ENCODE measurements around the gene TSTD1. TPM values are rescaled to one million over a fixed set of nuclear protein-coding genes. Genes with fewer than 3 reads are reported as not detected.

The TSTD1 gene
- total RNA-seq, 1 donor = 0.72 TPM

- H3K27ac ChIP-seq (ENCODE audit: low read depth, low read length) = no peak overlapping the region
- DNase-seq (ENCODE audit: insufficient read length, low spot score, missing footprints) = no peak
- no peaks in the 10 kb centered on the region for H3K36me3 ChIP-seq (ENCODE audit: insufficient read depth, low read length)
- H3K27me3 ChIP-seq (ENCODE audit: insufficient read depth, low read length) = no peaks in the 10 kb centered on the region
- no peaks in the 10 kb centered on the region for H3K9me3 ChIP-seq (ENCODE audit: low read depth, low read length)
- no peak overlapping the region for H3K4me3 ChIP-seq (ENCODE audit: insufficient read depth, low read length)
- no peaks in the 10 kb centered on the region for H3K79me2 ChIP-seq (ENCODE audit: insufficient read depth, low read length)
- no peak for TF ChIP-seq CTCF (IDR thresholded peaks at IDR 0.05; ENCODE audit: extremely low read depth, low read depth, low read length)
- no peaks in the 10 kb centered on the region for H4K20me1 ChIP-seq (ENCODE audit: insufficient read depth, low read length)
- H3K4me2 ChIP-seq (ENCODE audit: insufficient read depth, low read length) = no peak overlapping the region
- no peak overlapping the region for H2AFZ ChIP-seq (ENCODE audit: low read length)
- no peaks in the 10 kb centered on the region for H3K4me1 ChIP-seq (ENCODE audit: insufficient read depth, low read length)
Measured at GRCh38 chr1:161008869-161009510, 29.8 kb downstream of the TSTD1 start.

DNA sequence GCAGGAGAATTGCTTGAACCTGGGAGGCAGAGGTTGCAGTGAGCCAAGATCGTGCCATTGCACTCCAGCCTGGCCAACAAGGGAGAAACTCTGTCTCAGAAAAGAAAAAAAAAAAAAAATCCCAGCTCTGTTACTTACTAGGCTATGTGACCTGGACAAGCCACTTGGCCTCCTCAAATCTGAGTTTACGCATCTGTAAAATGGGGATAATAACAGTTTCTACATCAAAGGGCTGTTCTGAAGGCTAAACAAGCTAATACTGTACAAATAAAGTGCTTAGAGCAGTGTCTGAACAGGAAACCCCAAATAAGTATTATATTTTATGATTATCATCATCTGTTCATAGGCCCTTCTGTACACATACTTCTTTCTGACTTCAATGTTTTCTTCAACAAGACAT is 31.4 kb downstream of the TSTD1 start:
- no peak for TF ChIP-seq CTCF (IDR thresholded peaks at IDR 0.05; ENCODE audit: extremely low read depth, low read depth, low read length)
- H3K79me2 ChIP-seq (ENCODE audit: insufficient read depth, low read length) = no peaks in the 10 kb centered on the region

GRCh38 chr1:161006563-161006962 is 32.2 kb downstream of the TSTD1 start:
- H3K4me3 ChIP-seq (ENCODE audit: insufficient read depth, low read length) = no peak overlapping the region
- DNase-seq (ENCODE audit: insufficient read length, low spot score, missing footprints) = no peak
- H3K36me3 ChIP-seq (ENCODE audit: insufficient read depth, low read length) = no peaks in the 10 kb centered on the region
- no peak overlapping the region for H2AFZ ChIP-seq (ENCODE audit: low read length)
- TF ChIP-seq CTCF (IDR thresholded peaks at IDR 0.05; ENCODE audit: extremely low read depth, low read depth, low read length) = no peak
- H3K27ac ChIP-seq (ENCODE audit: low read depth, low read length) = no peak overlapping the region
- H3K4me1 ChIP-seq (ENCODE audit: insufficient read depth, low read length) = no peaks in the 10 kb centered on the region
- no peaks in the 10 kb centered on the region for H4K20me1 ChIP-seq (ENCODE audit: insufficient read depth, low read length)
- H3K4me2 ChIP-seq (ENCODE audit: insufficient read depth, low read length) = no peak overlapping the region
- no peaks in the 10 kb centered on the region for H3K9me3 ChIP-seq (ENCODE audit: low read depth, low read length)
- H3K79me2 ChIP-seq (ENCODE audit: insufficient read depth, low read length) = no peaks in the 10 kb centered on the region
- H3K27me3 ChIP-seq (ENCODE audit: insufficient read depth, low read length) = no peaks in the 10 kb centered on the region

More for the DNA sequence above, 31.4 kb downstream of the TSTD1 start:
- no peaks in the 10 kb centered on the region for H4K20me1 ChIP-seq (ENCODE audit: insufficient read depth, low read length)
- H2AFZ ChIP-seq (ENCODE audit: low read length) = no peak overlapping the region
- H3K27me3 ChIP-seq (ENCODE audit: insufficient read depth, low read length) = no peaks in the 10 kb centered on the region
- H3K27ac ChIP-seq (ENCODE audit: low read depth, low read length) = no peak overlapping the region
- H3K4me2 ChIP-seq (ENCODE audit: insufficient read depth, low read length) = no peak overlapping the region
- no peak for DNase-seq (ENCODE audit: insufficient read length, low spot score, missing footprints)
- no peaks in the 10 kb centered on the region for H3K36me3 ChIP-seq (ENCODE audit: insufficient read depth, low read length)
- no peak overlapping the region for H3K4me3 ChIP-seq (ENCODE audit: insufficient read depth, low read length)
- H3K4me1 ChIP-seq (ENCODE audit: insufficient read depth, low read length) = no peaks in the 10 kb centered on the region
- no peaks in the 10 kb centered on the region for H3K9me3 ChIP-seq (ENCODE audit: low read depth, low read length)

- no peak overlapping the region for H3K4me2 ChIP-seq (ENCODE audit: insufficient read depth, low read length)
- H3K4me3 ChIP-seq (ENCODE audit: insufficient read depth, low read length) = no peak overlapping the region
- no peaks in the 10 kb centered on the region for H4K20me1 ChIP-seq (ENCODE audit: insufficient read depth, low read length)
- no peak overlapping the region for H2AFZ ChIP-seq (ENCODE audit: low read length)
- TF ChIP-seq CTCF (IDR thresholded peaks at IDR 0.05; ENCODE audit: extremely low read depth, low read depth, low read length) = no peak
- no peaks in the 10 kb centered on the region for H3K27me3 ChIP-seq (ENCODE audit: insufficient read depth, low read length)
- no peaks in the 10 kb centered on the region for H3K4me1 ChIP-seq (ENCODE audit: insufficient read depth, low read length)
- H3K36me3 ChIP-seq (ENCODE audit: insufficient read depth, low read length) = no peaks in the 10 kb centered on the region
- H3K9me3 ChIP-seq (ENCODE audit: low read depth, low read length) = no peaks in the 10 kb centered on the region
- H3K27ac ChIP-seq (ENCODE audit: low read depth, low read length) = no peak overlapping the region
- DNase-seq (ENCODE audit: insufficient read length, low spot score, missing footprints) = no peak
- no peaks in the 10 kb centered on the region for H3K79me2 ChIP-seq (ENCODE audit: insufficient read depth, low read length)
Measured at GRCh38 chr1:161001525-161001924, 37.2 kb downstream of the TSTD1 start.

Data from osteoblast (primary cell).